ENCODE data around the gene ZNF85. TPM values are rescaled to one million over a fixed set of nuclear protein-coding genes. Genes with fewer than 3 reads are reported as not detected.
"Not testable (repeated sequence)": the region's sequence is repeated elsewhere in the genome, so short reads cannot be mapped to it uniquely, and the experiment has no call there.

ZNF85 gene
- total RNA-seq, 1 donor from 2014 or later = 3.2 TPM

DNA sequence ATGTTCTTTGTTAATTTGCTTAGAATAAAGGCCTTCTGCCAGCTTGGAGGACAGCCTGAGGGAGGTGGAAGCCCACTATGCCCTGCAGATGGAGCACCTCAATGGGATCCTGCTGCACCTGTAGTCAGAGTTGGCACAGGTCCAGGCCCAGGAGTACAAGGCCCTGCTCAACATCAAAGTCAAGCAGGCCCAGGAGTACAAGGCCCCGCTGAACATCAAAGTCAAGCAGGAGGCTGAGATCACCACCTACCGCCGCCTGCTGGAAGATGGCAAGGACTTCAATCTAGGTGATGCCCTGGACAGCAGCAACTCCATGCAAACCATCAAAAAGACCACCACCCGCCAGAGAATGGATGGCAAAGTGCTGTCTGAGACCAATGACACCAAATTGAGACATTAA is 41.7 kb downstream of the ZNF85 start:
- no peak overlapping the region for H3K4me3 ChIP-seq (ENCODE audit: low read depth, low read length)
- TF ChIP-seq, protein P1, sequence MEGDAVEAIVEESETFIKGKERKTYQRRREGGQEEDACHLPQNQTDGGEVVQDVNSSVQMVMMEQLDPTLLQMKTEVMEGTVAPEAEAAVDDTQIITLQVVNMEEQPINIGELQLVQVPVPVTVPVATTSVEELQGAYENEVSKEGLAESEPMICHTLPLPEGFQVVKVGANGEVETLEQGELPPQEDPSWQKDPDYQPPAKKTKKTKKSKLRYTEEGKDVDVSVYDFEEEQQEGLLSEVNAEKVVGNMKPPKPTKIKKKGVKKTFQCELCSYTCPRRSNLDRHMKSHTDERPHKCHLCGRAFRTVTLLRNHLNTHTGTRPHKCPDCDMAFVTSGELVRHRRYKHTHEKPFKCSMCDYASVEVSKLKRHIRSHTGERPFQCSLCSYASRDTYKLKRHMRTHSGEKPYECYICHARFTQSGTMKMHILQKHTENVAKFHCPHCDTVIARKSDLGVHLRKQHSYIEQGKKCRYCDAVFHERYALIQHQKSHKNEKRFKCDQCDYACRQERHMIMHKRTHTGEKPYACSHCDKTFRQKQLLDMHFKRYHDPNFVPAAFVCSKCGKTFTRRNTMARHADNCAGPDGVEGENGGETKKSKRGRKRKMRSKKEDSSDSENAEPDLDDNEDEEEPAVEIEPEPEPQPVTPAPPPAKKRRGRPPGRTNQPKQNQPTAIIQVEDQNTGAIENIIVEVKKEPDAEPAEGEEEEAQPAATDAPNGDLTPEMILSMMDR (IDR thresholded peaks at IDR 0.05; ENCODE audit: insufficient read depth, low read length, poor library complexity, severe bottlenecking) = no peak

DNA sequence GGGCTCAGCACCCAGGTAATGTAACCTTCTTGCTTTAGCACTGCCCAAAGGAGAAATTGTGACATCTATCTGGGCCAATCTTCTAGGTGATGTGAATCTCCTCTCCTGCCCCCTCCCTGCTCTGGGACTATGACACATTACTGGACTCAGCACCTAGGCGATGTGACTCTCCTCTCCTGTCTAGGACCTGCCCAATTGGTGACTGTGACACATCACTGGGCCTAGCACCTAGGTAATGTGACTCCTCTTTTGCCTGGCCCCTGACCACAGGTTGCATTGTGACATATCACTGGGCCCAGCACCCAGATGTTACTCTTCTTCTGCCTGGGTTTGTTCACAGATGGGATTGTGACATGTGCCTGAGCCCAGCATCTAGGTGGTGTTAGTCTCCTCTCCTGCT is 45.0 kb downstream of the ZNF85 start:
- Histone ChIP-seq H3K27me3 (ENCODE audit: control insufficient read depth, insufficient read depth, low read length) (no peaks in the 10 kb centered on the region), H3K4me3 (ENCODE audit: low read depth, low read length) (no peak overlapping the region), H3K36me3 (ENCODE audit: control insufficient read depth, insufficient read depth, low read length) (no peaks in the 10 kb centered on the region)
- TF ChIP-seq, protein P1 (IDR thresholded peaks at IDR 0.05; ENCODE audit: insufficient read depth, low read length, poor library complexity, severe bottlenecking) = no peak
- no peak for DNase-seq (ENCODE audit: low read depth)

More for the DNA sequence above, 41.7 kb downstream of the ZNF85 start:
- Histone ChIP-seq H3K27me3 (ENCODE audit: control insufficient read depth, insufficient read depth, low read length) (no peaks in the 10 kb centered on the region), H3K36me3 (ENCODE audit: control insufficient read depth, insufficient read depth, low read length) (no peaks in the 10 kb centered on the region)
- DNase-seq (ENCODE audit: low read depth) = no peak

DNA sequence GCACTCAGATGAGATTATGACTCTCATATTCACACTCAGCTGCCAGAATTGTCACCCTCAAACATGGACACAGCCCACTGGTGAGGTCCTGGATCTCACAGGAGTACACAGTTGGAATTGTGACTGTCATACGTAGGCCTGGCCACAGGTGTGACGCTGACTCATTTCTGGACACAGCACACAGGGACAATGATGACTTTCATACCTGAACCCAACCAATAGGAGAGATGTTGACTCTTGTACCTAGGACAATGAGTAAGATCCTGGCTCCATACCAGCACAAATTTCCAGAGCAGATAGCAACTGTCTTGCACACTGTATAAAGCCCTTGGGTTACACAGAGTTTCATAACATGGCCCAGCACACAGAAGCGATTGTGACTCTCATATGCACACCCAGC is 46.4 kb downstream of the ZNF85 start:
- no peaks in the 10 kb centered on the region for H3K36me3 ChIP-seq (ENCODE audit: control insufficient read depth, insufficient read depth, low read length)
- TF ChIP-seq, protein P1 (IDR thresholded peaks at IDR 0.05; ENCODE audit: insufficient read depth, low read length, poor library complexity, severe bottlenecking) = no peak
- no peaks in the 10 kb centered on the region for H3K27me3 ChIP-seq (ENCODE audit: control insufficient read depth, insufficient read depth, low read length)
- DNase-seq (ENCODE audit: low read depth) = no peak
- no peak overlapping the region for H3K4me3 ChIP-seq (ENCODE audit: low read depth, low read length)

DNA sequence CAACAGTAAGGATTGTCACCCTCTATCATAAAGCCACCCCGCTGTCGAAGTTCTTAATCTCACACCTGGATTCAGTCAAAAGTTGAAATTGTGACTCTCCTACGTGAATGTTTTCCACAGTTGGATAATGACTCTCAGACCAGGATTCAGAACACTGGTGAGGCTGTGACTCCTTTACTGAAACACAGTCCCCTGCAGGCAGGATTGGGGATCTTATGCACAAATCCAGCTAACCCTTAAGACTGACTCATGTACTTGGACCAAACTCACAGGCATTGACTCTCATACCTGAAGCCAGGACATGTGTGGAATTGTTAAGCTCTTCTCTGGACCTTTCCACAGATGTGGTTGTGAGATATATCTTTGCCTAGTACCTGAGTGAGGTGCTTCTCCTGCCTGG is 46.8 kb downstream of the ZNF85 start:
- DNase-seq (ENCODE audit: low read depth) = no peak
- H3K4me3 ChIP-seq (ENCODE audit: low read depth, low read length) = no peak overlapping the region
- H3K36me3 ChIP-seq (ENCODE audit: control insufficient read depth, insufficient read depth, low read length) = no peaks in the 10 kb centered on the region
- no peaks in the 10 kb centered on the region for H3K27me3 ChIP-seq (ENCODE audit: control insufficient read depth, insufficient read depth, low read length)
- TF ChIP-seq, protein P1 (IDR thresholded peaks at IDR 0.05; ENCODE audit: insufficient read depth, low read length, poor library complexity, severe bottlenecking) = no peak

DNA sequence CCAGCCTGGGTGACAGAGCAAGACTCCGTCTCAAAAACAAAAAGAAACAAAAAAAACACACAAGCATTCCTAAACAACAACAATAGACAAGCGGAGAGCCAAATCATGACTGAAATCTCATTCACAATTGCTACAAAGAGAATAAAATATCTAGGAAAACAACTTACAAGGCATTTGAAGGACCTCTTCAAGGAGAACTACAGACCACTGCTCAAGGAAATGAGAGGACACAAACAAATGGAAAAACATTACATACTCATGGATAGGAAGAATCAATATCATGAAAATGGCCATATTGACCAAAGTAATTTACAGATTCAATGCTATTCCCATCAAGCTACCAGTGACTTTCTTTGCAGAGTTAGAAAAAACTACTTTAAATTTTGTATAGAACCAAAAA is 69.7 kb downstream of the ZNF85 start:
- H3K27me3 ChIP-seq (ENCODE audit: control insufficient read depth, insufficient read depth, low read length); H3K36me3 ChIP-seq (ENCODE audit: control insufficient read depth, insufficient read depth, low read length); DNase-seq (ENCODE audit: low read depth); H3K4me3 ChIP-seq (ENCODE audit: low read depth, low read length): not testable (repeated sequence)

DNA sequence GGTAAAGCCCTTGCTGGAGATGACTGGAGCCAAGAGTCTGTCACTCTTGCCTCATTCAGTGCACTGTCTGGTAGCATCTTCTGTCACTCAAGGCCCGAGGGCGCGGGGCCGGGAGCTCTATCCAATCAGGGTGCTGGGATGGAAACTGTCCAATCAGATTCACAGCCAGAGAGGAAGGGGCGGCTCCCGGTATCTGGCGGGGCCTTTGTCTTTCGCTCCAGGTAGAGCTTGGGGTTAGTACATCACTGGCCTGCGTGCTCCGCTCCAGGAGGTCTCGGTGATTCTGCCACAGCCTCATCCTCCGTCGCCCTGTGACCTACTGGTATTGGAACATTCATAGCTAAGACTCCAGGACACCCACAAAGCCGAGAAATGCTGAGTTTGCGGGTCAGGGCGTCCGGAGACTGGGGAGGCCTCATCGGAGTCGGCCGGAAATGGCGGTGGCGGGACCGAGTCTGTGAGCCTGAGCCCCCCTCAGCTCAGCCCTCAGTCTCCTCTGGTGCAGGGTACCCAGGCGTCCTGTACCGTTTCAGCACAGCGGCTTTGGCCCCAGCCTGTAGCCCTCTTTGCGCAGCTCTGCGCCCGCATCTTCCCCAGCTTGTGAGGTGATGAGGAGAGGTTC is 76.8 kb downstream of the ZNF85 start:
- DNase-seq (ENCODE audit: low read depth) = peak; percentile 70
- Histone ChIP-seq H3K4me3 (ENCODE audit: low read depth, low read length) (peak overlapping the region; percentile 65), H3K27me3 (ENCODE audit: control insufficient read depth, insufficient read depth, low read length) (no peaks in the 10 kb centered on the region), H3K36me3 (ENCODE audit: control insufficient read depth, insufficient read depth, low read length) (no peaks in the 10 kb centered on the region)
- TF ChIP-seq, protein P1 (IDR thresholded peaks at IDR 0.05; ENCODE audit: insufficient read depth, low read length, poor library complexity, severe bottlenecking) = no peak

Other genes starting within 250 kb of the ZNF85 start
- gene ZNF66, start 146.9 kb upstream of the ZNF85 start, total RNA-seq = 2.4 and 2.9 TPM in 2 replicates
- gene ZNF430, start 97.4 kb downstream of the ZNF85 start, total RNA-seq = 8.4 and 12.9 TPM in 2 replicates
- gene ZNF714, start 159.0 kb downstream of the ZNF85 start, total RNA-seq = 4.7 and 8.6 TPM in 2 replicates
- 3.5 and 5.8 TPM in 2 replicates for gene ZNF431, start 218.8 kb downstream of the ZNF85 start, total RNA-seq